ENCODE results near the gene PDE2A.

PDE2A gene

GRCh38 chr11:72673943-72674828, at the start of gene PDE2A:
Gene PDE2A (minus strand): TSS chr11:72674422. CDS start chr11:72674207, 215 bp downstream.
- DNase-seq (ENCODE audit: low read depth in 2 of 2): no peak

- DNase-seq (ENCODE audit: low read depth in 2 of 2): no peak
These were observed 49.3 kb upstream of the PDE2A start for GRCh38 chr11:72723508-72723907.

GRCh38 chr11:72722050-72722748, 48.0 kb upstream of the PDE2A start:
- peak; percentile 71 for DNase-seq (ENCODE audit: low read depth in 2 of 2)

GRCh38 chr11:72721689-72722049, 47.4 kb upstream of the PDE2A start:
- peak; percentile 16 to 29 for DNase-seq (ENCODE audit: low read depth in 2 of 2)

- no peak for DNase-seq (ENCODE audit: low read depth in 2 of 2)
These were observed 47.1 kb upstream of the PDE2A start for GRCh38 chr11:72721276-72721675.

GRCh38 chr11:72720784-72721183, 46.6 kb upstream of the PDE2A start:
- DNase-seq (ENCODE audit: low read depth in 2 of 2): no peak

- no peak for DNase-seq (ENCODE audit: low read depth in 2 of 2)
These were observed 45.8 kb upstream of the PDE2A start for GRCh38 chr11:72720047-72720446.

GRCh38 chr11:72719551-72719950, 45.3 kb upstream of the PDE2A start:
- no peak for DNase-seq (ENCODE audit: low read depth in 2 of 2)

- no peak for DNase-seq (ENCODE audit: low read depth in 2 of 2)
These were observed 44.9 kb upstream of the PDE2A start for GRCh38 chr11:72719144-72719543.

GRCh38 chr11:72718101-72718501, 43.9 kb upstream of the PDE2A start:
- DNase-seq (ENCODE audit: low read depth in 2 of 2): no peak

- no peak for DNase-seq (ENCODE audit: low read depth in 2 of 2)
These were observed 42.7 kb upstream of the PDE2A start for GRCh38 chr11:72716788-72717435.

GRCh38 chr11:72716290-72716689, 42.1 kb upstream of the PDE2A start:
- no peak for DNase-seq (ENCODE audit: low read depth in 2 of 2)

GRCh38 chr11:72712841-72713240, 38.6 kb upstream of the PDE2A start:
- DNase-seq (ENCODE audit: low read depth in 2 of 2): no peak

GRCh38 chr11:72712168-72712751, 38.0 kb upstream of the PDE2A start:
- no peak for DNase-seq (ENCODE audit: low read depth in 2 of 2)

- no peak for DNase-seq (ENCODE audit: low read depth in 2 of 2)
These were observed 36.9 kb upstream of the PDE2A start for GRCh38 chr11:72711141-72711540.

- no peak for DNase-seq (ENCODE audit: low read depth in 2 of 2)
These were observed 36.1 kb upstream of the PDE2A start for GRCh38 chr11:72710278-72710677.

GRCh38 chr11:72709478-72710238, 35.4 kb upstream of the PDE2A start:
- DNase-seq (ENCODE audit: low read depth in 2 of 2): no peak

GRCh38 chr11:72707032-72707431, 32.8 kb upstream of the PDE2A start:
- no peak for DNase-seq (ENCODE audit: low read depth in 2 of 2)

GRCh38 chr11:72706579-72706978, 32.4 kb upstream of the PDE2A start:
- DNase-seq (ENCODE audit: low read depth in 2 of 2): no peak

- no peak for DNase-seq (ENCODE audit: low read depth in 2 of 2)
These were observed 31.5 kb upstream of the PDE2A start for GRCh38 chr11:72705442-72706365.
